Fibroblast of skin of abdomen (primary cell): Measurements from ENCODE around the gene PI4KA.
A peak's percentile ranks its signal among the peaks of the same experiment; 100 is the strongest.
"Not testable (repeated sequence)": the region's sequence is repeated elsewhere in the genome, so short reads cannot be mapped to it uniquely, and the experiment has no call there.

ENCODE experiments used
- DNase-seq: peaks from one replicate; pipeline ENCODE4 v3.0.0-alpha.2; 2013

The PI4KA gene

GRCh38 chr22:20748082-20748481, 110.5 kb downstream of the PI4KA start:
- DNase-seq, result no peak

- DNase-seq, result no peak
Observed at GRCh38 chr22:20747223-20747622, 111.4 kb downstream of the PI4KA start.

GRCh38 chr22:20746431-20747189, 112.0 kb downstream of the PI4KA start:
- no peak for DNase-seq

- DNase-seq, result no peak
Observed at GRCh38 chr22:20745119-20745518, 113.5 kb downstream of the PI4KA start.

- no peak for DNase-seq
Observed at GRCh38 chr22:20744456-20744855, 114.2 kb downstream of the PI4KA start.

- no peak for DNase-seq
Observed at GRCh38 chr22:20742764-20743163, 115.8 kb downstream of the PI4KA start.

- DNase-seq, result peak; percentile 8
Observed at GRCh38 chr22:20741634-20742581, 116.7 kb downstream of the PI4KA start.

GRCh38 chr22:20741008-20741633, 117.5 kb downstream of the PI4KA start:
- DNase-seq, result no peak

GRCh38 chr22:20740222-20740951, 118.2 kb downstream of the PI4KA start:
- DNase-seq, result no peak

- no peak for DNase-seq
Observed at GRCh38 chr22:20738394-20739089, 120.1 kb downstream of the PI4KA start.

GRCh38 chr22:20736891-20737290, 121.7 kb downstream of the PI4KA start:
- DNase-seq, result not testable (repeated sequence)

- DNase-seq, result not testable (repeated sequence)
Observed at GRCh38 chr22:20735356-20736162, 123.1 kb downstream of the PI4KA start.

- DNase-seq, result not testable (repeated sequence)
Observed at GRCh38 chr22:20732431-20732830, 126.2 kb downstream of the PI4KA start.

GRCh38 chr22:20729194-20729593, 129.4 kb downstream of the PI4KA start:
- no peak for DNase-seq

GRCh38 chr22:20728523-20729190, 130.0 kb downstream of the PI4KA start:
- no peak for DNase-seq

- DNase-seq, result no peak
Observed at GRCh38 chr22:20727118-20728015, 131.2 kb downstream of the PI4KA start.

- DNase-seq, result peak; percentile 9
Observed at GRCh38 chr22:20725987-20726558, 132.5 kb downstream of the PI4KA start.

- no peak for DNase-seq
Observed at GRCh38 chr22:20724676-20725454, 133.7 kb downstream of the PI4KA start.
